Retina (tissue), 1 donor: Measurements from ENCODE around the gene TBX4.
A peak's percentile ranks its signal among the peaks of the same experiment; 100 is the strongest.

Source experiments
- DNase-seq: peaks from one replicate; pipeline ENCODE4 v3.0.0-alpha.2; 2016

Gene TBX4

DNA sequence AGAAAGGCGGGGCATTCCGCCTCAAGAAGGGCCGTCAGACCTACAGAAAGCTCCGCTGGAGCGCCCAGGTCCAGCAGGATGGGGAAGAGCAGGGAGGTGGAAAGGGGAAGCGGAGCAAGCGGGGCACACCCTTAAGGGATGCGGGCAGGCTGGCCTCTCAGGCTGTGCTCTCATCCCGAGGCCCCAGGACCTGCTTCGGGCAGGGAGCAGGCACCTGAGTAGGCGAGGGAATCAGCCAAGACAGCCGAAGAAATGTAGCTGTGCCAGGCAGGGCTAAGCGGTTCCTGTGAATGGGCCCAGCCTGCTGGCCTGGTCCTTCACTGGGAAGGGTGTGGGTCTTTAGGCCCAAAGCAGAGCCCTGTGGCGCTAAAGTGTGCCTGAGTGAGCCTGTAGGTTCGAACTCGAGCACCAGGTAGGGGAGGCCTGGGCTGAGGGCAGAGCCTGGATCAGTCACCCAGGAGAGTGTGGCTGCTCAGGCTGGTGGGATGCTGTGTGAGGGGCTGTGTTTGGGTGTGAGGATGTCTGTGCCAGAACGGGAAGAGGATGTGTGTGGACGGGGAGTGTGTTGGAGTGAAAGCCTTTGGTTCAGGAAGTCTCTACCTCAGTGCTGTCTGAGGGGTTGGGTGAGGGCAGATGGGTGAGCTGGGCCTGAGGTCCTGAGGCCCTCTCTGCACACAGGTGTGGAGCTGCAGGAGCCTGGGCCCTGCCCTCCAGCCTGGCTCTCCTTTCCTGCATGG lies 3.3 kb downstream of the TBX4 start:
- no peak for DNase-seq

DNA sequence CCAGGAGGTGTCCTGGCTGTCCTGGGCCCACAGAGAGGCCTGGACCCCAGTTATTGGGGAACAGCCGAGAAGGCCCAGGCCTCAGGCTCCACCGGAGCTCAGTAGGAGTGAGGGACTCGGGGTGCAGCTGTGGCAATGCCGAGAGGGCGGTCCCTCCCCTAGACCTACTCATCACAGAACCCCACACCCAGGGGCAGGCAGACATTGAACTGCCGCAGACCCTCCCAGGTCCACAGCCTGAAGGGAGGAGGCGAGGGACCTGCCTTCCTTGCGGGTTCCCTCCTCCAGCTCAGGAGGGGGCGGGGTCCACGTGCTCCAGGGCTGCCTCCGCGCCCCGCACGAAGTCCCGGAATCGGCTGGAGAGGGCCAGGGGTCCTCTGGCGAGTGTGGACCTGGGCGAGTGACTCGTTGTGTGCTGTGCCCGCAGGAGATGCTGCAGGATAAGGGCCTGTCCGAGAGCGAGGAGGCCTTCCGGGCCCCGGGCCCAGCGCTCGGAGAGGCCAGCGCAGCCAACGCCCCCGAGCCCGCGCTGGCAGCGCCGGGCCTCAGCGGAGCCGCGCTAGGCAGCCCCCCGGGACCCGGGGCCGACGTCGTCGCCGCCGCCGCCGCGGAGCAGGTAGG lies 3.9 kb downstream of the TBX4 start:
- DNase-seq = peak; percentile 38

DNA sequence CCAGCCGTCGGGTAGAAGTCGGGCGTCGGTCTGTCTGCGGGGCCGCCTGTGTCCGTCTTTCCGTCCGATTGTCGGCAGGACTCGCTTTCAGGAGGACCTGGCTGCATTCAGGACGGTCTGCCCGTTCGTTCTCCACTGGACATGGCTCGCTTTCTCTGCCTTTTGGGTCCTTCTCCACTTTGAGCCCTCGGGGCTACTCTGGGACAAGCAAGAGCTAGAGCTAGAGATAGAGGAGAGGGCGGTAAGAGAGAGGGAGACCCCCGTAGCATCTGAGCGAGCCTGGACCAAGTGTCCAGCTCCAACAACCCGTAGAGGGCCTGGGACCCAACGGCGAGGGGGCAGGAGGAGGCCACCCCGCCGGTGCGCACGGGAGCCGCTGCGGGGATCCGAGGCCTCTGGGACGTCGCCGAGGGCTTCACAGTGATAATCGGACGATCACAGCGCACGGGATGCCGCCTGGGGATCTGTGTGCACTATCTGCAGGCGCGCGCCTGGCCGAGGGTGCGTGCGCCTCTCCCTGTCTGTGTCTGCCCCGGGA lies 4.5 kb downstream of the TBX4 start:
- no peak for DNase-seq

DNA sequence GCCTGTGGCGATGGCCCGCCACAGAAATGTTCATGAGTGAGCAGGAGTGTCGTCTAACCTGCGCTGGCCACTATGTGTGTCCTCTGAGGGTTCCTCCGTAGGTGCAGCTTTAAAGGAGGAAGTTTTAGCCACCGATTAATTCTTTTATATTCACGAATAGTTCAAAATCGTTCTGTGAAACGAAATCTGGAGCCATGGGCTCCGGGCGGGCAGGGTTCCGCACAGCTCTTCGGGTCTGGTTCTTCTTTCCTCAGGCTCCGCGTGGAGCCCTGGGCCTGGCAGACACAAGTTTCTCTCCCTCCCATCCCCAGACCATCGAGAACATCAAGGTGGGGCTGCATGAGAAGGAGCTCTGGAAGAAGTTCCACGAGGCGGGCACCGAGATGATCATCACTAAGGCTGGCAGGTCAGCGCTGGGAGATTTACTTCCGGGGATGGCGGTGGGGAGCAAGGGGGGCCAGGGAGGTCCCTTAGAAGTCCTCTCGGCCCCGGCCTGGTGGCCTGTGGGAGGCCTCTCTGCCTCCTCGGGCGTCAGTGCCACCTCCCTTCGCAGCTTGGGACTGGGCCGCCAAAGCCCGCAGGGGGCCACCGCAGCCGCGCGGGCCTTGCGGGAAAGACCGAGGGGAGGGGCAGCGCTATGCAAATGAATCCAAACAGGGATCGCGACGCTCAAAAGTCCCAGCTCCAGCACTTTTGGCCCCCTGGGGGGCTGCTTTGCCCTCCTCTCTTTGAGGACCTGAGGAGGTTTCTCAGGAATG lies 5.2 kb downstream of the TBX4 start:
- peak; percentile 75 for DNase-seq

DNA sequence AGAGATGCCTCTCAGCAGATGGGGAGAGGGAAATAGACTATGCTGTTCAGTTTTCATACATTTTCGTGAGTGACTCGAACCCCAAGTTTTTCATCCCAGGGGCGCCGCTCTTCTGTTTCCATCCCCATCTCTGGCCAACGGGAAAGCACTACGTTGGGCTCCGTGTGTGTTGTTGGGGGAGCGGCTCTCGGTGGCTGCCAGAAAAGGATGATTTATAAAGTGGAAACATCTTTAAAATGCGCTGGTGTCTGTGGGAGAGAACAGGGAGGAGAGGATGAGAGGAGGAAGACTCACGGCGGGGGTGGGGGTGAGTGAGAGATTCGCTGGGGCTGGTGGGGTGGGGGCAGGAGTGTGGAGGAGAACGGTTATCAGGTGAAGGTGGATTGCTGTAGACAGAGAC lies 5.8 kb downstream of the TBX4 start:
- DNase-seq = no peak

DNA sequence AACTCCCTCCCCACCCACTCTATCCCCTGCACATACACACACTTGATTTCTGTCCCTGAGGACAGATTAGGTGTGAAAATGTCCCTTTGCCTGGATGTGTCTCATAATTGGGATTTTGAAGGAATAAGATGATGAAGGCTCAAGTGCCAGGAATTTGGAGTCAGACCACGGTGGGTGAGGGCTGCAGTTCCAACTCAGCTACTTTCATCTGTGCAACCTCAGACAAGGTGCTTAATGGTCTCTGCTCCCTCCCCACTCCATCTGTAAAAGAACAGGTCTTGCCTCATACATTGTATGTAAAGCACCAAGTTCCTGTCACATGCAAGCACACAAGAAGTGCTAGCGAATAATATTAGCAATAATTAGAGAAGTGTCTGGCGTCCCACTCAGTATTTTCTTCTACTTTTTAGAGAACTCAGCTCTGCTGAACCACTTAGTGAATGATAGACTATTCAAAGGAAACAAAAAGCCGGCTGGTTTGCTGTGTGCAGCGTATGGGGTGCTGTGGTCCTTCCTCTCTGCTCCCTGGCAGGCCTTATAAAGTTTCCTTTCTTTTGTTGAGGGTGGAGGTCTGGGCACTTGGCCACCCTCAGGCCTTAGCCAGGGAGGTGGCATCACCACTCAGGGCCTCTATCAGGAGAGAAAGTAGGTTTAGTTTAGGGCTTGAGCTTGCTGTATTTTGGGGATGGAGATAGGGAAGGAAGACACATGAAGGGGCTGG lies 6.4 kb downstream of the TBX4 start:
- peak; percentile 7 for DNase-seq

DNA sequence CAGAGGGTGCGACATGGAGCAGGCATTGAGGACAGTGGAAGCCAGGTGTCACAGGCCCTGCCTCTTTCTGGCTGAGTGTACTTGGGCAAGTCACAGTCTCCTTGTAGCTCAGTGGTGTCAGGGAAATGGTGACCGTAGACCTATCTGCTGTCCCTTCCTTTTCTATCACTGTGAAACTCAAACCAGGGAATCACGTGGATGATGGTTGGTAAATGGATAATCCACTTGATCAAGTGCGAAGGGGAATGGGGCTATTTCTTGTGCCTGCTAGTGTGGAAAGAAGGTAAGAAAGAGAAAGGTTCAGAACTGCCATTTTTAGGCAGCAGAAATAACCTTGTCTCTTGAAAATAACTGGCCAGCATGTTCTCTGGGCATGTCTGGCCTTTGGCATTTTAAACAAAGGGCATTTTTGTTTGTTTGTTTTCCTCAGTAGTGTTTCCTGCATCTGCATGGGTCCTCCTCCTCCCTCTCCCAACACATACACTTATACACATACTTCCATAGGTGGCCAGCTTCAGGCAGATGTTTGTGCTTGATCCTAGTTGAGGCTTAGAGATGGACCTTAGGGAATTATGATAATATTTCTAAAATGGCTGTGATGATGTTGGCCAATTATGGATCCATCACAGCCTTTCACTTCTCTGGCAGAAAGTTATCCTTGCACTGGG lies 7.1 kb downstream of the TBX4 start:
- no peak for DNase-seq

DNA sequence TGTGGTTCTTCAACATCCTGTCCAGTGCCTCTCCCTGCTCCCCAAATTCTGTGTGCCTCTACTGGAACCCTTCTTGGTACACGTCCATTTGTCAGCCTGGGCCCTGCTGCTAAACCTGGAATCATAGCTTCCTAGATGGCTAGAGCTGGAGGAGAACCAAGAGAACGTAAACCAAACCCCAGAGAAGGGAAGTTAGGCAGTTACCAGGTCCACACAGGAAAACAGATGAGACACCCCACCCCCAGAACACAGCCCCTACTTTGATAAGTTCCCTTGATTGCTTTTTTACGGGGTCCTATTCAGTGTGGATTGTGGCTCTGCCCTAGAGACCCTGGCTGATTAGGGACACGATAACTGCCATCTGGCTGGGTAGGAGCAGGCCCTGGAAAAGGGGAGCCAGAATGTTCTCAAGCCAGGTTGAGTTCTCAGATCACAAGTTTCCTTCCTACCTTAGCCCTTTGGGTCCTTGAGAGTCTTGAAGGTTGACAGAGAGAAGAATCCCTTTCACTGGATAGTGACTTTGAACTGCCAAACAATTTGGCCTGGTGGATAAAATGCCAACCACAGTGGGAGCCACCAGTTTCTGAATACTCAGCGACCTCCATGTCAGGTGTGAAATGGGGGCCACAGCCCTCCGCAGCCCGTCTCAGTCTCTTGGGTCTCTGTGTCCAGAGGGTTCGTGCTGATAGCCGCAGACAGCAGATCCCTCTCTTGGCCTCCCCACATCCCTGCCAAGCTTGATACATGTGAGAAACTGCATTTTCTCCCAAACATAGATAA lies 7.9 kb downstream of the TBX4 start:
- no peak for DNase-seq

DNA sequence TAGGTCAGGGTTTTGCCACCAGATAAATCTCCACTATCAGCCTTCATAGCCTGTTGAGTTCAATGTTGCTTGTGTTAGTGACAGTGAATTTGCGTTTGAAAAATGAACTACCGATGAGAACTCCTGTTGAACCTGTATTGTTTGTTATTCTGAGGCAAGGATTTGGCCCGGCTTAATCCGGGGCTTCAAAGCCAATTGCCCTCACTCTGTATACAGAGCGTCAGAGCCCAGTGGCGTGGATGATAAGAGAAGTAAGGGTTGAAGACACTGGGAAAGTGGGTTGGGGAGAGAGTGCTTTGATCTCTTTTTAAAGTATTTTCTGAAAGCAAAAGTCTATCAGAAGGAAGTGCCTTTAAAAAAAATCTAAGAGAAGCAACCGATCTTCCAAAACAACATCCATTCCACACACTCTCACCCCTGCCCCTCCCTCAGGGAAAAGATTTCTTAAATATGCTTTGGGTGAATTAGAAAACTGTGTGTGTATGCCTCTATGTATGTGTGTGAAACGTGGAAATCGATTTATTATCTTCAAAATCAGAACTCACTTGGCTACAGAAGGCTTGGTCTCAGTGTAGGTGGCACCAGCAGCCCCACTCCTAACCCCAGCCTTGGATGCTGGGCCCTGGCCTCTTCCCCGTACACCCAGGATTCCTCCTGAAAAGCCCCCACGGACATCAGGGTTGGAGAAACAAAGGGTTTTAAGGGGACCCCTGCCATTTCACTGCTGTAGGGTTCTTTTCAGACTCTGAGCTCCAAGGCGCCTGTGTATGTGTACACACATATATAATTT lies 8.8 kb downstream of the TBX4 start:
- peak; percentile 1 for DNase-seq

DNA sequence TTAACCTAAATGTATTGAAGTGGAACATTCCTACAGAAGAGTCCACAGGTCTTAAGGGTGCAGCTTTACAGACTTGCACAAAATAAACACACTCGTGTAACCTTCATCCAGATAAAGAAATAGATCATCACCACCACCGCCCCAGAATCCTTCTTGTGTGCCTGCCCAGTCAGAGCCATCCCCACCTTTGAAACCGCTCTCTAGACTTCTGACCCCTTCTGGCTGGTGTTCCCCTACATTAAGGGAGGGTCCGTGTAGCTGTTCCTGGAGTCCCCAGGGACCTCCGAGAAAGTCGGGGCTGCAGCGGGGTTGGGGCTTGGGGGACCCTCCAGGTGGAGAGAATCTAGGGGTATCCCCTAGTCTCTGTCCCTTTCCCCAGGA lies 9.4 kb downstream of the TBX4 start:
- no peak for DNase-seq

DNA sequence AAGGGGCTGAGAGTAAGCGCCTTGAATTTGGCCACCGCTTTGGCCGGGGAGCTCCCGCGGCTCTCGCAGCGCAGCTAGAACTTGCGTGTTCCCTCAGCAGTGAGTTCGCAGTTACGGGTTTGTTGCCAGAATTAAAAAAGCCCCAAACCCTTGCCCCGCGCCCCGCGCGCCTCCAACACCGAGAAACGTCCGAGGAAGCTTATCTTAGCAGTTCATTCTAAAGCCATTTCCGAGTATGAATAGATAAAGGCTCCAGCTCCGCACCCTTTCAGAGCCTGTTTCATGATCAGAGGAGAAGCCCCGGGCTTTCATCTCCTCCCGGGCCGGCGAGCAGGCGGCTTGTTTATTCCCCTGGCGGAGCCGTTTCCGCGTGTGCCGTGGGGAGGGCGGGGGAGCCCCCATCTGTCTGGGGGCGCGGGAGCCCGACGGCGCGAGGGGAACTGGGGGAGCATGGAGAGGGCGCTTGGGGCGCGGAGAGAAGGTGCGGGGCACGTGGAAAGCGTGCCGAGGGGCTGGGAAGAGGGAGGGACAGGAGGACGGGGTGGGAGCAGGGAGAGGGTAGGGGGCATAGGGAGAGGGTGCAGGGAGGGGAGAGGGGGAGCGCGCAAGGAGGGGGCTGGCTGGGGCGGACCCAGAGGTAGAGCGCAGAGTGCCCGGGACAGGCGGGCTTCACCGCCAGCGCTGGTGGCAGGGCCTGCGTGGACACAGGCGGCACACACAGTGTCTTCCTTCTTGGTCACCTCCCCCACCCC lies 9.9 kb downstream of the TBX4 start:
- peak; percentile 74 for DNase-seq

DNA sequence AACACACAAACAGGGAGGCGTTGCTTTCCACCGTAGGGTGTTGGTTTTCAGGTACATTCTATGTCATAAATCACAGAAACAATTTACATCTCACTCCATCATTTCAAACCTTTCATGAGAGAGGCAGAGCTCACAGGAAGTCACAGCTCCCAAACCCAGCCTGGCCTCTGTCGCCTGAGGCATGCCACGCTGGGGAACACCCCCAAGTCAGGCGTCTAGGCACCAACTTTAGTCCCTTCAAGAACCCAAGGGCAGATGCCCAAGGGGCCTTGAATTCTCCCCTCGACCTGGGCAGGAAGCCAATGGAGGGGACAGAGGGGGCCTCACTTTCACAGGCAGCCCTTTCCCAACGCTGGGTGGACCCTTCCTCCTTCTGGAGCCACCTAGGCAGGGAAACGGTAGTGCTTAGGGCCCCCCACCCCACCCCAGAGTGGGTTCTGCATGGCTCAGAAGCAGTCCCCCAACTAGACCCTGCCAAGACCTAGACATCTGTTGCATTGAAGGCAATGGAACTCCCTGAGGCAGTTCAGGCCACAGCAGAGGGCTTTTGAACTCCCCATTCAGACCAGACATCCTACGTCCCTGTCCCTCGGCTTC lies 10.6 kb downstream of the TBX4 start:
- DNase-seq = peak; percentile 25

DNA sequence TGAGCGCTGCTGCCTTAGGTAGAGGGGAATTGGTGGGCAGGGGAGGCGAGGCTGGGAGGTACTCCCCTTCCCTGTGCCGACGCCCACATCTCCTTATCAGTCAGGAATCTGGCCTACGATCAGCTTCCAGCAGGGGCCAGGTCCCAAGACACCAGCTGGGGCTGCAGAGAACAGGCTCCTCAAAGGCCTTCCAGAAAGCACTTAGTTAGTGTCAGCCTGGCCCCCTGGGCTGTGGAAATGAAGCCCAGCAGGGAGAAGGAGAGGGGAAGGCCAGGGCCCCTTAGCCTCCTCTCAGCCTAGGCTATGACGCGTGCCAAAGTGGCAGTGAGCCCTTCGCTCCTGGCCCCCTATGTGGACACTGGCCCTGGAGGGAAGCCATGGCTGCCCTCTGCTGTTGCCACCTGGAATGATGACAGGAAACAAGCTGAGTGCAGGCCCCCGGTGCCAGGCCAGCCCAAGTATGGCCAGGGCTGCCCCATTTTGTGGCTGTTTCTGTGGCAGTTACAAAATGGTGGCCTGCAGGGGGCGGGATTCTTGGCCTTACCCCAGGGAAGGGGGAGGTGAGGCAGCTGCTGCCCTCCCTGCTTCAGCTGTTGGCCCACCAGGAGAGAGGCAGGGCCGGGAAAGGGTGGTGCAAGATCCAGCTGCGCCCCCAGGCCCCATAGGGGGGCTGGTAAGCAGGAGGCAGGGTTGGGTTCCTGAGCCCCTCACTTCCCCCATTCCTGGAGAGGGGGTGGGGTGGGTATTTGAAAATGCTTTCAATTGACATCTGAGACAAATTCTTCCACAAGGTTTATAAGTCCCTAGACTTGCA lies 11.3 kb downstream of the TBX4 start:
- peak; percentile 24 for DNase-seq

DNA sequence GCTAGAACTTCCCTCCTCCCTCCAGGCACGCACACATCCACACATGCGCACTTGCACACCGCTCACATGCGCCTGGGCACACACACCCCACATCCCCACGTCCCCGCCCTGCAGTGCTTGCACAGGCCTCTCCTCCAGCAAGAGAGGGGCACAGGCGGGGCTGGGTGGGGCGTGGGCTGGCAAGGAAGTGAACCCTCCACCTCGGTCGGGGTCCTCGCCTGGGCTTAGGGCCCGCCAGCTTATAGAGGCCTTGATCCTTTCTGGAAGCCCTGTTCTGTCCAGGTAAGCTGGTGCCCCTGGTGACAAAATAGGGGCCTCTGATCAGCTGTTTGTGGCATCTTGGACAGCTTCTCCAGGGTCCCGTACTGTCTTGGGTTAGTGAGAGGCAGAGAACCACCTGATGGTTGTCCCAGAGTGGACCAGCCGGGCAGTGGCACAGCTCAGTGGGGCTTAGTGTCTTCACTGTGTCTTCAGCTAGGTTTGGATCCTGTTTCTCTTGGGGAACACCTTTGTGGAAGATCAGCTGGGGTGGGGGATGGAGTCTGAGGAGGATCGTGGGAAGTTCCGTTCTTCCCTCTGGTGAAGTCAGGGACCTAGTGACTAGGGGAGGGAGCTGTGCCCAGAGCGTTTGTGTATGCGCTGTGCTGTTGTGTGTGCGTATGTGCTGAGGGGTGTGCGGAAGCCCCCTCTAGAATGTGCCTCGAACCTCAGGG lies 12.1 kb downstream of the TBX4 start:
- no peak for DNase-seq

DNA sequence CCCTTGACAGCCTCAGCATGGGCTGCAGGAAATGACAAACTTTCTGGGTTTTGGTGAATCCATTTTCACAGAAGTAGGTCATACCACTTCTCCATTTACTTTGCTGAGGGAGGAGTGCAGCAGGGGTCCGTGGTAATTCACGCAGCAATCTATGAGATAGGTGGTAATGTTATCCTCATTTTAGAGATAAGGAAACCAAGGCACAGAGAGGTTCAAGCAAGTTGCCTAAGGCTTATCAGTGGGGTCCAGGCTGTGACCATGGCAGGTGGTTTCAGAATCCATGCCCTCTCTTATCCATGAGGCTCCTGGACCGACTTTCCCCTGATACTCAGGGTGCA lies 12.6 kb downstream of the TBX4 start:
- DNase-seq = no peak

DNA sequence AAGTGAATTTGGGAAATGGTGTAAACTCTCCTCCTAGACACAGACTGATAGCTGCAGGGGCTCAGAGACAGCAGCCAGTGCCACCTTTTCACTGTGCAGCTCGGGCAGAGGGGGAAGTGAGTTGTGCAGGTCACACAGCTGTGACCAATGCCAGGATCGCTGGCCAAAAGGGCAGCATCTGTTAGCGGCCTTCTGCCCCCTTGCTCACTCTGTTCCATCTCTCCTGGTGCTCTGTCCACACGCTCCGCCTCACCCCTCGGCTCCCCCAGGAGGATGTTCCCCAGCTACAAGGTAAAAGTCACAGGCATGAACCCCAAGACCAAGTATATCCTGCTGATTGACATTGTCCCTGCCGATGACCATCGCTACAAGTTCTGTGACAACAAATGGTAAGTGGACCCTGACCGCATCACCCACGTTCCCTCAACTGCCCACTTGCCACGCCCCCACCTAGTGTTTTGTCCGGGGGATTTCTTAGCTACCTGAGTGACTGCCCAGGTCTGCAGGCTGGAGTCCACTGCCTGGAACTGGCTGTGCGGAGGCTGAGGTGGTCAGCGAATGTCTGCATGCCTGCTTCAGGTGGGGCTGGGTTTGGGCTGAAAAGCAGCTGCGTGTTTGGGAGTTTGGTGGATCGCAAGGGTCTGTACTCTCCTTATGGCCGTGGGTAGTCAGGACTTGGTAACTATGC lies 13.5 kb downstream of the TBX4 start:
- no peak for DNase-seq

DNA sequence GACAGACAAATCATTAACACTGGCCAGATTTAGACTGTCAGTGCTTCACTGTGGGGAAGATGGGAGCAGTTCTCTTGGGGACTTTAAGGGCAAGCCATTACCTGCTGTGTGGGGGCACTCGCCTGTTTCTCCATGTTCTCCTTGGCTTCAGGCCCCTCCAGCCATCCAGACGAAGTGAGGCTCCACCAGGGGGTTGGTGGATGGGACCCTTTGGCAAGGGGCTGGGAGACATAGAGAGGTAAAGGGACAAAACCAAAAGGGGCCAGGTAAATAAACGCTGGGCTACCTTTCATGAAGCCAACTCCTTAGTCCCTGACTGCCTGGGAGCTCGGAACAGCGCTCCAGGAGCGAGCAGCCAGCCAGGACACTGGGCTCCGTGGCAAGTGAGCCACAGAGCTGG lies 14.0 kb downstream of the TBX4 start:
- no peak for DNase-seq
